GM12872 (cell line): ENCODE data around the gene SETBP1.

Source experiments
- CTCF ChIP-seq: IDR thresholded peaks from 3 replicates; pipeline ENCODE4 v1.5.1; 2011; ENCODE audit warnings: low read depth, mild to moderate bottlenecking, low read length, moderate library complexity; ENCODE audit not compliant: insufficient read depth

Gene SETBP1

GRCh38 chr18:44815108-44815507 lies 134.4 kb downstream of the SETBP1 start:
- TF ChIP-seq CTCF = no peak

- TF ChIP-seq CTCF = no peak
These were observed 135.4 kb downstream of the SETBP1 start for GRCh38 chr18:44816050-44816449.

- TF ChIP-seq CTCF = no peak
These were observed 135.8 kb downstream of the SETBP1 start for GRCh38 chr18:44816477-44816876.

- TF ChIP-seq CTCF = no peak
These were observed 137.3 kb downstream of the SETBP1 start for GRCh38 chr18:44817831-44818473.

GRCh38 chr18:44818668-44819403 lies 138.1 kb downstream of the SETBP1 start:
- TF ChIP-seq CTCF = no peak

- no peak for TF ChIP-seq CTCF
These were observed 139.3 kb downstream of the SETBP1 start for GRCh38 chr18:44819944-44820510.

- TF ChIP-seq CTCF = no peak
These were observed 141.2 kb downstream of the SETBP1 start for GRCh38 chr18:44821924-44822323.
